Smooth muscle cell (in vitro differentiated cells): ENCODE measurements around the gene KCNIP4. TPM values are rescaled to one million over a fixed set of nuclear protein-coding genes. Genes with fewer than 3 reads are reported as not detected.

Experiments used
- DNase-seq: peaks from one replicate; lab custom pipeline; 2025; ENCODE audit not compliant: unreplicated experiment; lab: John Stamatoyannopoulos, UW
- H2AFZ ChIP-seq: fragments of 200-600 bp; sonication (generic); 2 replicates; pipeline ENCODE4 v1.6.0; 2016; ENCODE audit warnings: antibody characterized with exemption, low read depth, mild to moderate bottlenecking
- H3F3A ChIP-seq: fragments of 200-600 bp; sonication (generic); 2 replicates; pipeline ENCODE4 v1.6.0; 2017; ENCODE audit warnings: antibody characterized with exemption, low read depth
- H3K27ac ChIP-seq: fragments of 200-600 bp; sonication (generic); 2 replicates; pipeline ENCODE4 v1.5.1; 2016; ENCODE audit warnings: low read depth, mild to moderate bottlenecking
- H3K27me3 ChIP-seq: fragments of 200-600 bp; sonication (generic); 2 replicates; pipeline ENCODE4 v1.6.1; 2016; ENCODE audit warnings: low read depth, mild to moderate bottlenecking
- H3K36me3 ChIP-seq: fragments of 200-600 bp; sonication (generic); 2 replicates; pipeline ENCODE4 v1.5.1; 2016; ENCODE audit warnings: low read depth
- H3K4me1 ChIP-seq: fragments of 200-600 bp; sonication (generic); 2 replicates; pipeline ENCODE4 v1.5.1; 2016; ENCODE audit warnings: low read depth
- H3K4me2 ChIP-seq: fragments of 200-600 bp; sonication (generic); 2 replicates; pipeline ENCODE4 v1.6.0; 2016; ENCODE audit warnings: mild to moderate bottlenecking
- H3K4me3 ChIP-seq: fragments of 200-600 bp; sonication (generic); 2 replicates; pipeline ENCODE4 v1.5.1; 2016; ENCODE audit warnings: mild to moderate bottlenecking
- H3K79me2 ChIP-seq: fragments of 200-600 bp; sonication (generic); 2 replicates; pipeline ENCODE4 v1.6.0; 2016; ENCODE audit warnings: low read depth, mild to moderate bottlenecking
- H3K9ac ChIP-seq: fragments of 200-600 bp; sonication (generic); 2 replicates; pipeline ENCODE4 v1.6.0; 2016; ENCODE audit warnings: low read depth
- H3K9me3 ChIP-seq: fragments of 200-600 bp; sonication (generic); replicated peaks from 2 replicates; pipeline ENCODE4 v1.5.1; 2016; ENCODE audit warnings: low read depth
- H4K20me1 ChIP-seq: fragments of 200-600 bp; sonication (generic); 2 replicates; pipeline ENCODE4 v1.6.0; 2016; ENCODE audit warnings: low read depth
- WGBS: methylation state at CpG from one replicate; pipeline ENCODE4 v1.1.7; 2016; ENCODE audit warnings: low lambda C conversion rate; 5-methylcytosine and 5-hydroxymethylcytosine counted together
- polyA plus RNA-seq: library from polyadenylated mRNA; unstranded; fragments of >200 nt; fragmentation: Nextera tagmentation; extraction: Ambion mirVana; gene quantifications from 2 replicates; pipeline ENCODE4 v1.2.1, GENCODE V29; 2016
- total RNA-seq: library from RNA; depleted of rRNA; stranded (reverse); fragments of >200 nt; gene quantifications from 2 replicates; pipeline ENCODE4 v1.2.3, GENCODE V29; 2014
- TF ChIP-seq, protein P1 (sequence below): fragments of 200-600 bp; sonication (generic); IDR thresholded peaks from 2 replicates; pipeline ENCODE4 v1.5.1; 2017; ENCODE audit warnings: borderline replicate concordance, mild to moderate bottlenecking, antibody characterized with exemption; ENCODE audit not compliant: insufficient read depth, poor library complexity, severe bottlenecking

Gene KCNIP4
- total and polyA plus RNA-seq, 2 experiments from 2014 or later = 0.07 TPM; not detected in 1

DNA sequence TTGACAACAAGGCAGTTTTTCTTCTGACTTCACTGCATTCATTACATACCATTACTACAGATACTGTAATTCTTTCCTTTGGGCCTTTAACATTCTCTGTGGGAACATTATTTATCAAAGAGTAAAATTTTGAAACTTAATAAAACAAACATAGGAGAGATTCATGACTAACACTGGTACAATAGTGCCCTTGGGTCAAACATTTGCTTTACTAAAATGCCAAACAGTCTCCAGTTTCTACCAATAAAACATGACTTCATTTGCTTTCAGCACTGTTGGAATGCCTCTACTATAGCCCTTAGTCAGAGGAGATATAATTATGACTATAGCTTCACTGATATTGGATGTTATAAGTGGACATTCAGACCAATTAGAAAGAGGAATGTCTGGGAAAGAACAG lies 766.9 kb downstream of the KCNIP4 start:
- no peak overlapping the region for H2AFZ ChIP-seq
- no peaks in the 10 kb centered on the region for H4K20me1 ChIP-seq
- no peaks in the 10 kb centered on the region for H3F3A ChIP-seq
- no peak overlapping the region for H3K4me2 ChIP-seq
- no peak for DNase-seq
- H3K4me3 ChIP-seq = no peak overlapping the region
- no peak overlapping the region for H3K9ac ChIP-seq
- H3K79me2 ChIP-seq = no peaks in the 10 kb centered on the region
- H3K4me1 ChIP-seq = no peaks in the 10 kb centered on the region
- TF ChIP-seq, protein P1, sequence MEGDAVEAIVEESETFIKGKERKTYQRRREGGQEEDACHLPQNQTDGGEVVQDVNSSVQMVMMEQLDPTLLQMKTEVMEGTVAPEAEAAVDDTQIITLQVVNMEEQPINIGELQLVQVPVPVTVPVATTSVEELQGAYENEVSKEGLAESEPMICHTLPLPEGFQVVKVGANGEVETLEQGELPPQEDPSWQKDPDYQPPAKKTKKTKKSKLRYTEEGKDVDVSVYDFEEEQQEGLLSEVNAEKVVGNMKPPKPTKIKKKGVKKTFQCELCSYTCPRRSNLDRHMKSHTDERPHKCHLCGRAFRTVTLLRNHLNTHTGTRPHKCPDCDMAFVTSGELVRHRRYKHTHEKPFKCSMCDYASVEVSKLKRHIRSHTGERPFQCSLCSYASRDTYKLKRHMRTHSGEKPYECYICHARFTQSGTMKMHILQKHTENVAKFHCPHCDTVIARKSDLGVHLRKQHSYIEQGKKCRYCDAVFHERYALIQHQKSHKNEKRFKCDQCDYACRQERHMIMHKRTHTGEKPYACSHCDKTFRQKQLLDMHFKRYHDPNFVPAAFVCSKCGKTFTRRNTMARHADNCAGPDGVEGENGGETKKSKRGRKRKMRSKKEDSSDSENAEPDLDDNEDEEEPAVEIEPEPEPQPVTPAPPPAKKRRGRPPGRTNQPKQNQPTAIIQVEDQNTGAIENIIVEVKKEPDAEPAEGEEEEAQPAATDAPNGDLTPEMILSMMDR = no peak
- H3K36me3 ChIP-seq = no peaks in the 10 kb centered on the region
- H3K9me3 ChIP-seq = no peaks in the 10 kb centered on the region
- peaks cover 16% of the 10 kb centered on the region for H3K27me3 ChIP-seq
- H3K27ac ChIP-seq = no peak overlapping the region

DNA sequence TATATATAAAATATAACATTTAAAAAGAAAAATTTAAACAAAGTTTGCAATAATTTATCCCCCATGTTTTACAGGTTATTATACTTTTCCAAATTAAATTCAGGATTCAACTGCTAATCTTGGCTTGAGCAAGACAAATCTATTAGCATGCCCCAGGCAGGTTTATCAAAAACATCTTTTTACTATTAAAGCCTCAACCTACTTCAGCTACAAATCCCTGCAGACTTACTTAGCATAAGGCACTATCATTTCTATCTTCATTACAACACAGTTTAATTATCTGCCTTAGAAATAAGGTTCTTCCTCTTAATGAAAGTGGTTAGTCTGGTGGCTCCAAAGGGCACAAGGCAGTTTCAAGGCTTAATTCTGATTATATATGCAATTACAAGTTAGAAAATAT lies 770.7 kb downstream of the KCNIP4 start:
- Histone ChIP-seq H3K9ac (no peak overlapping the region), H3K27ac (no peak overlapping the region), H3K4me2 (no peak overlapping the region), H3K4me3 (no peak overlapping the region), H2AFZ (no peak overlapping the region), H3K27me3 (no peaks in the 10 kb centered on the region), H3K4me1 (no peaks in the 10 kb centered on the region), H3K9me3 (no peaks in the 10 kb centered on the region), H3F3A (no peaks in the 10 kb centered on the region), H4K20me1 (no peaks in the 10 kb centered on the region), H3K36me3 (no peaks in the 10 kb centered on the region), H3K79me2 (no peaks in the 10 kb centered on the region)
- TF ChIP-seq, protein P1 = no peak
- no peak for DNase-seq

DNA sequence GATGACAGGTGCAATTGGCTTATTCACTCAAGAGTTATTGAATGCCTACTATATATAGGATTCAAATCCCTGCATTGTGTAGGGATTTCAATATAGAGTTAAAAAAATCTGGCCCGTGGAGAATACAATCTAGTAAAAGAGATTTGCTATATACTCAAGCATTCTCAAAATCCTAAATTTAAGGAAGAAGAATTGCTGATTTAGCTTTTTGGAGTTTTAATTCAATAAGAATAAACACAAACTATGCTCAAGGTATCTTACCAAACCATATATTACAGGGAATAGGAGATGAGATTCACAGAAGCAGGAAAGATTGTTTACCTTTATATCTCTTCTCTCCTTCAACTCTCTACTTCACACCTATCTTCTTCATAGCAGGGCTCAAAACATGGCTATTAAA lies 771.5 kb downstream of the KCNIP4 start:
- WGBS = 90% methylated on average over 1 of the region's 1 CpG
- Histone ChIP-seq H2AFZ (no peak overlapping the region), H3K36me3 (no peaks in the 10 kb centered on the region), H3F3A (no peaks in the 10 kb centered on the region), H3K4me3 (no peak overlapping the region), H3K9ac (no peak overlapping the region), H3K27ac (no peak overlapping the region), H3K27me3 (no peaks in the 10 kb centered on the region), H3K79me2 (no peaks in the 10 kb centered on the region), H4K20me1 (no peaks in the 10 kb centered on the region), H3K9me3 (no peaks in the 10 kb centered on the region), H3K4me1 (no peaks in the 10 kb centered on the region), H3K4me2 (no peak overlapping the region)
- TF ChIP-seq, protein P1 = no peak
- no peak for DNase-seq

DNA sequence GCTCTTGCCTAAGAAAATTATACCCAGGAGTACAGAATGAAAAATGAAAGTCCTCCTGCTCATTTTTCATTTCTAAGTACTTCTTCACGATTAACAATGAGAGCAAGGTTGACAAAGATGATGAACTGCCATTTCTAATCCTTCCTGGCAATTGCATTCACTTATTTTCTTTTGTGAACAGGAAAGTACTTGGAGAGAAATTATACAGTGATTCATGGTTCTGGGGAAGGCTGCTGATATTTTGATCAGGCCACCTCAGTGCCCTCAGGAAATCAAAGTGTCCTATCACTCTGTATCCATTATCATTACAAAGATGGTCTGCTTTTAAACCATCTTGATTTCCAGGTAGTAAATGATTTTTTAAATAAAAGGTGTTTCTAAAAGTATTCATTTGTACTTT lies 780.9 kb downstream of the KCNIP4 start:
- no peaks in the 10 kb centered on the region for H3K27me3 ChIP-seq
- no peak for DNase-seq
- no peaks in the 10 kb centered on the region for H3K79me2 ChIP-seq
- no peak overlapping the region for H3K4me2 ChIP-seq
- H3F3A ChIP-seq = no peaks in the 10 kb centered on the region
- 76% methylated on average over 1 of the region's 1 CpG for WGBS
- no peak overlapping the region for H3K9ac ChIP-seq
- H4K20me1 ChIP-seq = no peaks in the 10 kb centered on the region
- TF ChIP-seq, protein P1 = no peak
- H3K9me3 ChIP-seq = no peaks in the 10 kb centered on the region
- no peak overlapping the region for H3K27ac ChIP-seq
- H2AFZ ChIP-seq = no peak overlapping the region
- H3K4me1 ChIP-seq = no peaks in the 10 kb centered on the region
- H3K36me3 ChIP-seq = no peaks in the 10 kb centered on the region
- no peak overlapping the region for H3K4me3 ChIP-seq
